IMR-90 (cell line): Measurements from ENCODE around the gene ERRFI1. TPM values are rescaled to one million over a fixed set of nuclear protein-coding genes. Genes with fewer than 3 reads are reported as not detected.

Experiments used
- ATAC-seq: fragments of 200-7000 bp; cut with Tn5 transposase; 2 replicates; pipeline ENCODE4 v1.9.1; 2020; ENCODE audit warnings: low read depth, mild to moderate bottlenecking, moderate library complexity
- BruUV-seq: library from RNA; stranded (reverse); fragments of 400-500 nt; replicated peaks from 2 replicates; lab custom pipeline; 2021; lab: Mats Ljungman, UMichigan
- CTCF ChIA-PET: fragments of 300-600 bp; formaldehyde crosslinking; extraction: SDS; loops from one replicate; lab custom pipeline; 2021; ENCODE audit warnings: antibody characterized with exemption; lab: Yijun Ruan, JAX
- POLR2A ChIA-PET: fragments of 300-600 bp; sonication (Branson Sonifier 250); formaldehyde crosslinking; loops from one replicate; lab custom pipeline; 2022; ENCODE audit warnings: antibody characterized with exemption; ENCODE audit not compliant: unreplicated experiment; lab: Charles Lee
- DNase-seq: peaks from one replicate; pipeline ENCODE4 v3.0.0; 2013
- H2AFZ ChIP-seq: replicated peaks from 2 replicates; pipeline ENCODE3; 2013; ENCODE audit warnings: low read length, mild to moderate bottlenecking; ENCODE audit not compliant: poor library complexity
- H2AK5ac ChIP-seq: 2 replicates; pipeline ENCODE4 v1.6.1; 2013; ENCODE audit warnings: low read depth, low read length, inconsistent platforms
- H2AK9ac ChIP-seq: replicated peaks from 2 replicates; pipeline ENCODE3; 2013; ENCODE audit warnings: mild to moderate bottlenecking, low read depth, low read length, moderate library complexity; ENCODE audit not compliant: poor library complexity
- H2BK120ac ChIP-seq: 2 replicates; pipeline ENCODE4 v1.6.1; 2013; ENCODE audit warnings: low read depth, low read length, inconsistent platforms
- H2BK15ac ChIP-seq: 3 replicates; pipeline ENCODE4 v1.6.1; 2013; ENCODE audit warnings: low read depth, low read length, inconsistent platforms
- H2BK20ac ChIP-seq: 2 replicates; pipeline ENCODE4 v1.6.1; 2013; ENCODE audit warnings: low read depth, mild to moderate bottlenecking, inconsistent platforms, low read length, moderate library complexity
- H2BK5ac ChIP-seq: 2 replicates; pipeline ENCODE4 v1.6.1; 2013; ENCODE audit warnings: mild to moderate bottlenecking, low read depth, low read length, inconsistent platforms; ENCODE audit not compliant: poor library complexity, severe bottlenecking
- H3K14ac ChIP-seq: replicated peaks from 2 replicates; pipeline ENCODE4 v1.6.1; 2013; ENCODE audit warnings: low read depth, low read length, inconsistent platforms
- H3K18ac ChIP-seq: 2 replicates; pipeline ENCODE4 v1.6.1; 2013; ENCODE audit warnings: low read depth, low read length, control low read depth
- H3K23ac ChIP-seq: 2 replicates; pipeline ENCODE4 v1.6.1; 2013; ENCODE audit warnings: low read depth, low read length, inconsistent platforms
- H3K27ac ChIP-seq: 2 replicates; pipeline ENCODE4 v1.5.1; 2013; ENCODE audit warnings: mild to moderate bottlenecking, control low read depth, low read length; ENCODE audit not compliant: insufficient read depth
- H3K27me3 ChIP-seq: 2 replicates; pipeline ENCODE4 v1.6.1; 2013; ENCODE audit warnings: low read length; ENCODE audit not compliant: control insufficient read depth, insufficient read depth
- H3K36me3 ChIP-seq: 2 replicates; pipeline ENCODE4 v1.6.1; 2013; ENCODE audit warnings: low read length, mixed read lengths; ENCODE audit not compliant: control insufficient read depth, insufficient read depth
- H3K4ac ChIP-seq: 2 replicates; pipeline ENCODE4 v1.6.1; 2013; ENCODE audit warnings: low read depth, low read length, inconsistent platforms
- H3K4me1 ChIP-seq: 2 replicates; pipeline ENCODE4 v1.6.1; 2013; ENCODE audit warnings: low read length, mixed read lengths; ENCODE audit not compliant: control insufficient read depth, insufficient read depth
- H3K4me2 ChIP-seq: 2 replicates; pipeline ENCODE4 v1.6.1; 2013; ENCODE audit warnings: low read depth, mild to moderate bottlenecking, control low read depth, low read length, moderate library complexity
- H3K4me3 ChIP-seq: 2 replicates; pipeline ENCODE4 v1.5.1; 2013; ENCODE audit warnings: low read depth, mild to moderate bottlenecking, control low read depth, low read length, moderate library complexity; ENCODE audit not compliant: insufficient read depth
- H3K56ac ChIP-seq: 2 replicates; pipeline ENCODE4 v1.6.1; 2013; ENCODE audit warnings: low read length, inconsistent platforms; ENCODE audit not compliant: insufficient read depth; ENCODE audit errors: extremely low read depth
- H3K79me1 ChIP-seq, 2 experiments: 2 replicates each; pipeline ENCODE4 v1.6.1; 2013; ENCODE audit warnings: low read length in 2 of 2, inconsistent platforms in 1 of 2, low read depth in 1 of 2
- H3K9ac ChIP-seq: 2 replicates; pipeline ENCODE4 v1.6.1; 2013; ENCODE audit warnings: low read depth, low read length, control low read depth
- H3K9me1 ChIP-seq: 2 replicates; pipeline ENCODE4 v1.6.1; 2013; ENCODE audit warnings: low read length, inconsistent platforms; ENCODE audit not compliant: insufficient read depth
- H3K9me3 ChIP-seq: 2 replicates; pipeline ENCODE4 v1.6.1; 2013; ENCODE audit warnings: low read length; ENCODE audit not compliant: control insufficient read depth, insufficient read depth
- H4K20me1 ChIP-seq: 2 replicates; pipeline ENCODE4 v1.6.1; 2013; ENCODE audit warnings: low read length, inconsistent platforms; ENCODE audit not compliant: insufficient read depth
- H4K5ac ChIP-seq: 2 replicates; pipeline ENCODE4 v1.6.1; 2013; ENCODE audit warnings: mild to moderate bottlenecking, low read depth, low read length, control low read depth
- H4K8ac ChIP-seq, 2 experiments: 2 replicates each; pipeline ENCODE4 v1.6.1; 2013; ENCODE audit warnings: low read depth in 2 of 2, low read length in 2 of 2, control low read depth in 1 of 2, inconsistent platforms in 1 of 2
- H4K91ac ChIP-seq: 2 replicates; pipeline ENCODE4 v1.6.1; 2013; ENCODE audit warnings: low read depth, low read length, inconsistent platforms; ENCODE audit not compliant: insufficient read depth
- CEBPB ChIP-seq: IDR thresholded peaks from 2 replicates; pipeline ENCODE4 v1.6.1; 2012; ENCODE audit warnings: low read depth, low read length, improper control_type of control experiment
- CHD1 ChIP-seq: IDR thresholded peaks from 2 replicates; pipeline ENCODE4 v1.6.1; 2012; ENCODE audit warnings: low read depth, low read length, improper control_type of control experiment
- FOS ChIP-seq: fragments of 150-350 bp; IDR thresholded peaks from 2 replicates; pipeline ENCODE4 v1.6.1; 2016; ENCODE audit warnings: low read depth, low read length
- MAFK ChIP-seq: IDR thresholded peaks from 2 replicates; pipeline ENCODE4 v1.6.1; 2012; ENCODE audit warnings: low read depth, low read length, improper control_type of control experiment
- MAZ ChIP-seq: IDR thresholded peaks from 2 replicates; pipeline ENCODE4 v1.6.1; 2012; ENCODE audit warnings: low read depth, mild to moderate bottlenecking, low read length, improper control_type of control experiment, moderate library complexity, borderline replicate concordance
- MXI1 ChIP-seq: IDR thresholded peaks from 2 replicates; pipeline ENCODE4 v1.6.1; 2012; ENCODE audit warnings: low read depth, mild to moderate bottlenecking, low read length, moderate library complexity, borderline replicate concordance
- NFE2L2 ChIP-seq: fragments of 150-350 bp; IDR thresholded peaks from 2 replicates; pipeline ENCODE4 v1.6.1; 2016; ENCODE audit warnings: low read depth, mild to moderate bottlenecking, low read length
- POLR2A ChIP-seq: IDR thresholded peaks from 2 replicates; pipeline ENCODE4 v1.6.1; 2012; ENCODE audit warnings: mild to moderate bottlenecking, low read depth, low read length
- RAD21 ChIP-seq: IDR thresholded peaks from 2 replicates; pipeline ENCODE4 v1.6.1; 2012; ENCODE audit warnings: low read length, improper control_type of control experiment
- RFX5 ChIP-seq: IDR thresholded peaks from 2 replicates; pipeline ENCODE4 v1.8.0; 2012; ENCODE audit warnings: low read depth, mild to moderate bottlenecking, low read length, moderate library complexity
- SMC3 ChIP-seq: fragments of 150-350 bp; IDR thresholded peaks from 2 replicates; pipeline ENCODE4 v1.6.1; 2016; ENCODE audit warnings: low read depth, mild to moderate bottlenecking, antibody characterized with exemption, low read length, moderate library complexity
- USF2 ChIP-seq: fragments of 150-350 bp; IDR thresholded peaks from 2 replicates; pipeline ENCODE4 v1.6.1; 2017; ENCODE audit warnings: mild to moderate bottlenecking, antibody characterized with exemption, low read length, low read depth
- WGBS, 2 experiments: methylation state at CpG; one replicate each; pipeline versions ENCODE4 v1.1.5 to v1.1.7; 2013; ENCODE audit warnings: missing lambda C conversion rate in 2 of 2; ENCODE audit not compliant: insufficient read length in 1 of 2; ENCODE audit errors: extremely low coverage in 2 of 2; 5-methylcytosine and 5-hydroxymethylcytosine counted together
- dilution Hi-C: fragments of 300-500 bp; cut with HindIII; formaldehyde crosslinking; loops from one replicate; pipeline ENCODE4 v1.14.3; 2018; ENCODE audit warnings: low sequenced_read_pairs; ENCODE audit not compliant: unreplicated experiment
- in situ Hi-C: fragments of 300-500 bp; cut with MboI; formaldehyde crosslinking; loops from 3 replicates; pipeline ENCODE4 v1.14.3; 2019; ENCODE audit warnings: low sequenced_read_pairs, inconsistent platforms, mixed read lengths
- intact Hi-C: fragments of 100-400 bp; cut with micrococcal nuclease; formaldehyde crosslinking; loops from 2 replicates; pipeline ENCODE4 v1.10.0; 2022
- polyA plus RNA-seq, 3 experiments: library from polyadenylated mRNA; depleted of rRNA; stranded (reverse); fragments of >200 nt; gene quantifications; 2 replicates each; pipeline ENCODE4 v1.2.3, GENCODE V29; 2012; ENCODE audit warnings: low replicate concordance in 1 of 3
- total RNA-seq: library from RNA; depleted of rRNA; stranded (reverse); fragments of >200 nt; gene quantifications from 2 replicates; pipeline ENCODE4 v1.2.3, GENCODE V29; 2012
- TF ChIP-seq, protein P1 (sequence below): conservative IDR thresholded peaks from 2 replicates; pipeline ENCODE4 v1.5.1; 2012; ENCODE audit warnings: mild to moderate bottlenecking, low read depth, low read length, improper control_type of control experiment
- TF ChIP-seq, protein P2 (sequence below): fragments of 150-350 bp; IDR thresholded peaks from 2 replicates; pipeline ENCODE4 v1.6.1; 2016; ENCODE audit warnings: low read depth, mild to moderate bottlenecking, low read length, moderate library complexity, borderline replicate concordance

The ERRFI1 gene
- total and polyA plus RNA-seq, 2 of the 4 experiments (the other 2 are of a cell fraction), result 101 to 145 TPM

GRCh38 chr1:8006037-8006963, 19.8 kb downstream of the ERRFI1 start:
- Histone ChIP-seq H2AK5ac (peak overlapping the region; percentile 84; the same call in 1 of the 2 replicates), H2AFZ (no peak overlapping the region), H3K27me3 (no peaks in the 10 kb centered on the region), H4K20me1 (peaks cover 10% of the 10 kb centered on the region), H2BK15ac (peak overlapping the region; percentile 88; the same call in 2 of the 3 replicates), H2BK20ac (peak overlapping the region; percentile 40; the same call in 1 of the 2 replicates), H3K9me1 (peaks cover 9% of the 10 kb centered on the region), H4K8ac (peak overlapping the region; percentile 20 to 32; a peak in 3 of 4 replicates), H2AK9ac (no peak overlapping the region), H3K9ac (no peak overlapping the region), H3K27ac (peak overlapping the region; percentile 96), H3K4me2 (no peak overlapping the region), H3K79me1 (peaks cover 7 to 35% of the 10 kb centered on the region in 2 experiments), H3K4me1 (peaks cover 12% of the 10 kb centered on the region), H3K4me3 (no peak overlapping the region), H4K5ac (no peak overlapping the region), H3K23ac (no peak overlapping the region), H3K36me3 (peaks cover 21% of the 10 kb centered on the region), H3K56ac (peak overlapping the region; percentile 4; the same call in 1 of the 2 replicates), H3K9me3 (no peaks in the 10 kb centered on the region), H3K14ac (peak overlapping the region; percentile 25), H2BK120ac (peak overlapping the region; percentile 95), H3K4ac (peak overlapping the region; percentile 94), H2BK5ac (peak overlapping the region; percentile 49), H4K91ac (peak overlapping the region; percentile 96), H3K18ac (no peak overlapping the region)
- ATAC-seq (no peak), DNase-seq (no peak)
- ChIA-PET POLR2A (no interaction called here), CTCF (interaction anchor here (1.0 to 1.2 kb wide), 2 partner anchors 31 to 242 kb away, joined by 3 read pairs; no protein-coding TSS in a partner anchor)
- 100% methylated on average over 1 of the region's 12 CpGs for WGBS, 2 experiments
- intact Hi-C loops (no loop called here), dilution Hi-C loops (loop anchor here (25.0 kb wide), 1 partner anchor 306 kb away; the partner anchor contains the start of gene SLC45A1), in situ Hi-C loops (no loop called here)
- TF ChIP-seq, protein P1, sequence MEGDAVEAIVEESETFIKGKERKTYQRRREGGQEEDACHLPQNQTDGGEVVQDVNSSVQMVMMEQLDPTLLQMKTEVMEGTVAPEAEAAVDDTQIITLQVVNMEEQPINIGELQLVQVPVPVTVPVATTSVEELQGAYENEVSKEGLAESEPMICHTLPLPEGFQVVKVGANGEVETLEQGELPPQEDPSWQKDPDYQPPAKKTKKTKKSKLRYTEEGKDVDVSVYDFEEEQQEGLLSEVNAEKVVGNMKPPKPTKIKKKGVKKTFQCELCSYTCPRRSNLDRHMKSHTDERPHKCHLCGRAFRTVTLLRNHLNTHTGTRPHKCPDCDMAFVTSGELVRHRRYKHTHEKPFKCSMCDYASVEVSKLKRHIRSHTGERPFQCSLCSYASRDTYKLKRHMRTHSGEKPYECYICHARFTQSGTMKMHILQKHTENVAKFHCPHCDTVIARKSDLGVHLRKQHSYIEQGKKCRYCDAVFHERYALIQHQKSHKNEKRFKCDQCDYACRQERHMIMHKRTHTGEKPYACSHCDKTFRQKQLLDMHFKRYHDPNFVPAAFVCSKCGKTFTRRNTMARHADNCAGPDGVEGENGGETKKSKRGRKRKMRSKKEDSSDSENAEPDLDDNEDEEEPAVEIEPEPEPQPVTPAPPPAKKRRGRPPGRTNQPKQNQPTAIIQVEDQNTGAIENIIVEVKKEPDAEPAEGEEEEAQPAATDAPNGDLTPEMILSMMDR, result no peak
- no peak for TF ChIP-seq CHD1
- TF ChIP-seq MAZ, result no peak
- TF ChIP-seq MXI1, result no peak
- no peak for TF ChIP-seq MAFK
- no peak for TF ChIP-seq CEBPB
- TF ChIP-seq, protein P2, sequence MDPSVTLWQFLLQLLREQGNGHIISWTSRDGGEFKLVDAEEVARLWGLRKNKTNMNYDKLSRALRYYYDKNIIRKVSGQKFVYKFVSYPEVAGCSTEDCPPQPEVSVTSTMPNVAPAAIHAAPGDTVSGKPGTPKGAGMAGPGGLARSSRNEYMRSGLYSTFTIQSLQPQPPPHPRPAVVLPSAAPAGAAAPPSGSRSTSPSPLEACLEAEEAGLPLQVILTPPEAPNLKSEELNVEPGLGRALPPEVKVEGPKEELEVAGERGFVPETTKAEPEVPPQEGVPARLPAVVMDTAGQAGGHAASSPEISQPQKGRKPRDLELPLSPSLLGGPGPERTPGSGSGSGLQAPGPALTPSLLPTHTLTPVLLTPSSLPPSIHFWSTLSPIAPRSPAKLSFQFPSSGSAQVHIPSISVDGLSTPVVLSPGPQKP, result no peak
- no peak for TF ChIP-seq USF2
- no peak for TF ChIP-seq FOS
- no peak for TF ChIP-seq SMC3
- no peak for TF ChIP-seq POLR2A
- no peak for TF ChIP-seq NFE2L2
- TF ChIP-seq RAD21, result no peak
- no peak for TF ChIP-seq RFX5
- no TSS peak for BruUV-seq
